EL (cell line): ENCODE measurements around the gene MBP.
"Not testable (repeated sequence)": the region's sequence is repeated elsewhere in the genome, so short reads cannot be mapped to it uniquely, and the experiment has no call there.

Source experiments
- DNase-seq: peaks from one replicate; pipeline ENCODE4 v3.0.0-alpha.2; 2016

The MBP gene

DNA sequence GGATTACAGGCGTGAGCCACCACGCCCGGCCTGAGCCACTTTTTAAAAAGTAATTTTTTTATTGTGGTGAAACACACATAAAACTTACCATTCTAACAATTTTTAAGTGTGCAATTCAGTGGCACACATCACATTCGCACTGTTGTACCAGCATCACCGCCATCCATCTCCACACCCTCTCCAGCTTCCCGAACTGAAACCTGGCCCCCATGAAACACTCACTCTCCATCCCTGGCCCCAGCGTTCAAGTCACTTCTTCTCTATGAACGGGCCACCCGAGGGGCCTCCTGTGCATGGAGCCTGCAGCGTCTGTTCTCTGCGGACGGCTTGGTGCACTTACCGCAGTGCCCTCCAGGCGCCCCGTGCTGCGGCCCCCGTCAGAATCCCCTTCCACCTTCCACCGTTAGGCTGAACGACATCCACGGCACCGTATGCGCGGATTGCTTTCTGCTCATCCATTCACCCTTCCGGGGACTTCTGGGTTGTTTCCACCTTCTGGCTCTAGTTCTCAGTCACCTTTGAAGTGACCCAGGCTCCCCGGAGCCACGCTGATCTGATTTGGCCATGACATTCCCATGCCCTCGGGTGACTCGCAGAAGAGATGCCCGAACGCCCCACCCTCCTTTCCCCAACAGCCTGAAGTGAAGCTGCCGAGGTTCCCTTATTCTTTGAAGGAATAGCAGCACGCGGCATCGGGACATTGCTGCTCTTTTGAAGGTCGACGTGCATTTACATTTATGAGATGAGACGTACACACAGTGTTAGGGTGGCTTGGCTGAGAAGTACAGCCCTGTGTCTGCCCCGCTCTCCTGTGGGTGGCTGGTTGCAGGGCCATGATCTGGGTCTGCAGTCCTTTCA is 134.4 kb downstream of the MBP start:
- DNase-seq = no peak

DNA sequence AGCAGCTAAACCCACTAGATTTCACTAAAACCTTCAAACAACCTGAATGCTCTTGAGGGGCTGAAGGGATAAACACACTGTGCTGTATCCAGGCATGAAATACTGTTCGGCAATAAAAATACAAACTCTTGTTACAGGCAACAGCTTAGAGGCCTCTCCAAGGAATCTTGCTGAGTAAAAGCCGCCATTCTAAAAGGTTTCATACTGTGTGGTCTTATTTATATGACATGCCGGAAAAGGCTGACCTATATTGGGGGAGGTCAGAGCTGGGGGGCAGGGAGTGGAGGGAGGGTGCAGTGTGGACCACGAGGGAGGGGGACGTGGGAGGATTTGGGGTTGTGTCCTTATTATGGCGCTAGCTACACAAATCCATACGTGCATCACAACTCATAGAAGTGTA is 136.2 kb downstream of the MBP start:
- no peak for DNase-seq

GRCh38 chr18:76995896-76996295 is 136.7 kb downstream of the MBP start:
- DNase-seq = no peak

GRCh38 chr18:76994086-76994654 is 138.4 kb downstream of the MBP start:
- no peak for DNase-seq

- DNase-seq = no peak
Measured at GRCh38 chr18:76993573-76993972, 139.0 kb downstream of the MBP start.

GRCh38 chr18:76993085-76993382 is 139.5 kb downstream of the MBP start:
- DNase-seq = no peak

DNA sequence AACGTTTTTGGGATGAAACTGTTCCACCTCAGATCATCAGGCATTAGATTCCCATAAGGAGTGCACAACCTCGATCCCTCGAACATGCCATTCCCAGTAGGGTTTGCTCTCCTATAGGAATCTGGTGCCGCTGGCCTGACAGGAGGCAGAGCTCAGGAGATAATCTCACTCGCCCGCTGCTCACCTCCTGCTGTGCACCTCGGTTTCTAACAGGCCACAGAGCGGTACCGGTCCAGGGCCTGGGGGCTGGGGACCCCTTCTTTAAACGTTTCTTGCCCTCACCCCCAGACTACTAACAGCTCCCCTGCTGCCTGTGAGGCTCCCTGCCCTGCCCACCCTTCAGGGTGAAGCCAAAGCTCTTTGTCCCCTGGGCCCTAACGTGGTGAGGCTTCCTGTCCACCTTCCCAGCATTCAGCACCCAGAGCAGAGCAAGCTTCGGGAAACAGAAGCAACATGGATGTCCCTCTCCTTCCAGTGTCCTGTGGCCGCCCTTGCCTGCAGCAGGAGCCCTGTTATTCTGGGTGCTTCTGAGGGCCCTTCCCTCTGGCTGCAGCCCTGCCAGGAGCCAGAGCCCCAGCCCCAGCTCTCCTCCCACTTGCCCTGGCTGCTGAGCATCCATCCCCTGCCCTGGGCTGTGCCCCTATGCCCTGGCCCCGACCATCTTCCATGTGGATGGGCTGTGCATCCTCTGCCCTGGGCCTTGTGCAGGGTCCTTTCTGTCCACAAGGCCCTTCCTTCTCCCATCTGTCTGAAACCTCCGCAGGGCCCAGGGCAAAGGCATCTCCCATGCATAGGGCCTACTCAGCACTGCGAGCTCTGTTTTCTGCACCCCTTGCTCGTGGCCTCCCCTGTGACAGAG is 140.1 kb downstream of the MBP start:
- DNase-seq = no peak

GRCh38 chr18:76991021-76991688 is 141.4 kb downstream of the MBP start:
- no peak for DNase-seq

GRCh38 chr18:76990343-76991020 is 142.1 kb downstream of the MBP start:
- DNase-seq = not testable (repeated sequence)

DNA sequence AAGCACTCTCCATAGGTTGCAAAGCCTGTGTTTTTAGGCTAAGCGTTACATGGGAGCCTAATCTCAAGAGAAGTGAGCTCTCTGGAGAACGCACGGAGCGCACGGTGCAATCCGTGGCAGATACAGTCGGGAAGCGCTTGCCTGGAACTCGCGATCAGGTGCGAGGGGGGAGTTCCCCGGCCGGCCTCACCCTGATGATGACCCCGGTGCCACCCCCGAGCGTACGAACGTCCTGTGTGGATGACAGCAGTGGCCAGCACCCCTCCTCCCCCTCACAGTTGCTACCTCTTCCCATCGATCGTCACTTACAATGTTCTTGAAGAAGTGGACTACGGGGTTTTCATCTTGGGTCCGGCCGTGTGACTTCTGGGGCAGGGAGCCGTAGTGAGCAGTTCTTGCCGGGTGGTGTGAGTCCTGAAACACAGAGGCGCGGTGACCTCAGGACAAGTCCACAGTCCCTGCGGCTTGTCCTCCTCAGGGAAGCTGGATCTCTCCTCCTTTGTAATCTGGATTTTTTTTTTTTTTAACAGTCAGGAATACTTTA is 142.9 kb downstream of the MBP start:
- DNase-seq = no peak

- DNase-seq = no peak
Measured at GRCh38 chr18:76988827-76989646, 143.5 kb downstream of the MBP start.

DNA sequence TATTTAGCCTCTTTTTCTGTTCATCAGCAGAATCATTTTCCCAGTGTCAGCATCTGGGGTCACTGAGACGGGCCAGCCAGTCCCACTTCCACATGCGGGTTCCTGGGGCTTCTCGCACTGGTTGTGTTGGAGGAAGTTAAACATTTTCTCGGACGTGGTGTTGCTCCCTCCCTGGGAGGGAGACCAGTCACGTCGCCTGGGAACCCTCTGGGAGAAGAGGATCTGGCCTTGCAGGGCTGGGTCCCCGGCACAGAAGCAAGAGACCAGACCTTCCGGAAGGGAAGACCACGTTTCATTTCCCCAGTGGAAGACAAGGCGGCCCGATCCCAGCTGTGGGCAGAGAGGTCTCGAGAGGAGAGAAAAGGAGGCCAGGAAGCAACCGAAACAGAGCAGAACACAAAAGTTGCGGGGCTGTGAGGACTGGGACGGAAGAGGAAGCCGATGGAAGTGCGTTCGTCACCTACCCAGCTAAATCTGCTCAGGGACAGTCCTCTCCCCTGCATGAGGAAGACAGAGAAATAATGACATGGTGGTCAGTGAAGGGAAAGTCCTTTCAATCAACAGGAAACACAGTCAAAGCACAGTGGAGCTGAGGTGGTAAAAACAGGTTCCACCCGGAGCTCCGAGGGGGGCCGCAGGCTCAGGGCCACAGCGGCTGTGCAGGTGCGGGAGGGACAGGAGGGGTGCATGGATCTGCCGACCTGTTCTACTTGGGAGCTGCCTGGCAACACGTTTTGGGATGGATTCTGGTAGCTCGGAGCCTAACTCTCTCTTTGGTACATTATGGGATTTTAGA is 144.4 kb downstream of the MBP start:
- no peak for DNase-seq

DNA sequence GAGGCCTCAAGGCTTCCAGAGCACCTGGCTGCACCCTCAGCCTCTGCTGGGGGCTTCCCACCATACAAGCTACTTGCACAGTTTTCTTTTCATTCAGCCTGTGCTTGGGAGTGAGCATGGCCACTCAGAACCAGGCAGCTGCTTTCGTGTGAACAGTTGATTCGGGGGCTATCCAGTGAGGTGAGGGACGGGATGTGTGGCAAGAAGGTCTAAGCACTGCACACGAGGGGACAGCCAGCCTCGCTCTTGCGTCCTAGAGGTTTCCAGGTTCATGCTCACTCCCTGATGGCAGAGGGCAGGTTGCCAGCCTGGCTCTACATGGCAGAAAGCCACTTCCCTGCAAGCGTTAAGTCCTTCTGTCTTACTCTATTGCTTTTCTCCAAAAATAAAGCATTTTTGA is 146.2 kb downstream of the MBP start:
- no peak for DNase-seq

DNA sequence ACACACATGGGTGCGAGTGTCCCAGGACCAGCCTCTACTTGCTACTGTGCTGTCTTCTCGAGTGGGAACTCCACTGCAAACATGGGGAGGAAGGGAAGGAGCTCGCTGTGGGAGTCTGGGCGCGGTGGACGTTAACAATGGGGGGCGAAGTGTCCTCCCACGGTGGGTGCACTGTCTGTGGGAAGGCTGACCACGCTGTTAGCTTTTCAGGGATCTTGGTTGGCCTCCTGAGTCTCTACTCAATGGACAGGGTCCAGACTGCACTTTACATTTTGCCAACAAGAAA is 146.7 kb downstream of the MBP start:
- DNase-seq = no peak

DNA sequence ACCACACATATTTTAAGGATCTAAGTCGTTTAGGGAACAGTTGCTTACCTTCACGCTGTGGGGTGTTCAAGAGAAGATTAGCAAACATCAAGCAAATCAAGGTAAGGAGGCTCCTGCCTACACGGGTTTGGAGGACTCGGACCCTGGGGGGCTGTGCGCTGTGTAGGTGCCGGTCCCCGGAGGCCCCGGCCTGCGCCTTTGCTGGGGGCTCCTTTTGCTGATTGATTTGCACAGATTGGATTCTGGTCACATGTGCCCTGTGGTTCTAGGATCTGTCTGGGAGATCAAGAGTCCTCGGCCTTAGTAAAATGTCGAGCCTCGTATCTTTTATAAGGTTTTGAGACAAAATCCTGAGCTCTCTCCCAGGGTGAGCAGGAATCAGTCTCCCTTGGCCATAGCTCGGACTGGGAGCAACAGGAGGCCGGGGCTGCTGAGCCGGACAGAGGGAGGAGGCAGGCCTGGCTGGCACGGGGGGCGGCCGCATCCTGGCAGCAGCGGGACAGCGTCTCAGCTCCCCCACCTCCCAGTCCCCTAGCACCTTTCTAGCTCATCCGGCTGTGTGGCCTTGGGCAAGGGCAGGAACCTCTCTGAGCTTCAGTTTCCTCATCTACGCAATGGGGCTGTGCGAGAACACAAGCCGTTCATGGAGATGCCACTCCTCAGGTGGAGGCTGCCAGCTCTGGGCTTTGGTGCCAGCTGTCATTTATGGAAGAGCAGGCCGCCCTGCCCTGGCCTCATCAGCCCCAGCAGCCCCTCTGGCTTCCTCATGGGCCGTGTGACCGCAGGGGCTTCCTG is 147.2 kb downstream of the MBP start:
- no peak for DNase-seq

DNA sequence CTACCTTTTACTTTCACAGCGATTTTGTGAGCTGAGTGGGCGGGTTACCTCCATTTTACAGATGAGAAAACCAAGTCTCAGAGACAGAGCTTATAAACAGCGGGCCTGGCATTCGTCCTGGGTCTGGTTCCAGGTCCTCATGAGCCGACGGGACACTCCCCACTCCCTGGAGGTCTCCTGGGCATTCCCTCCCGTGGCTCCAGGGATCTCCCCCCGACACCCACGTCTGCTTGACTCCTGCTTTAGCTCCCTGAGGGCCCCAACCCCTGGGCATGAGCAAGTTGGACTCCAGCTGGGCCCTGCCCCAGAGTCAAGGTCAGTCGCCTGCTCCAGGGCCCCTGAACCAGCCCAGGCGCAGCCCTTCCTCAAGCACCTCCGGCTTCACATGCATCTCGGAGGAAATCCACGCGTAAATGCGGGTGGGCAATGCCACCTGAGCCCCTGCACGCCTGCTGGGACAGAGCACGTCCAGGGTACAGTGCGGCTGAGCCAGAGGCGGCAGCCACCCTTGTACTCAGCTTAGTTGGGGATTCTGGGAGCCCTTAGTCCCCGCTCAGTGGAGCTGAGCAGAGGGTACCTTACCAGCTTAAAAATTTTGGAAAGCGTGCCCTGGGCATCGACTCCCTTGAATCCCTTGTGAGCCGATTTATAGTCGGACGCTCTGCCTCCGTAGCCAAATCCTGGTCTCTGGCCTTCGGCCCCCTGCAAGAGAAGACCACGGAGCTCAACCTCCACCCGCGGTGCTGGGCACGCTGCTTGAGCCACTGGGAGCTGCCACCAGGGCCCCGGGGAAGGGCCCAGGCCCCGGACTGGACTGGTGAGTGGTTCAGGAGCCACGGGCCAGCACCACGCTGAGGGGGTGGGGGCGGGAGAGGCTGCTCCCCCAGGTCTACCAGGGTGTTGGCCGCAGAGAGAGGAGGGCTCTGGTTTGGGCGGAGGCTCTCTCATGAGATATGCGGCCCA is 148.1 kb downstream of the MBP start:
- no peak for DNase-seq

GRCh38 chr18:76983613-76984051 is 149.0 kb downstream of the MBP start:
- no peak for DNase-seq

DNA sequence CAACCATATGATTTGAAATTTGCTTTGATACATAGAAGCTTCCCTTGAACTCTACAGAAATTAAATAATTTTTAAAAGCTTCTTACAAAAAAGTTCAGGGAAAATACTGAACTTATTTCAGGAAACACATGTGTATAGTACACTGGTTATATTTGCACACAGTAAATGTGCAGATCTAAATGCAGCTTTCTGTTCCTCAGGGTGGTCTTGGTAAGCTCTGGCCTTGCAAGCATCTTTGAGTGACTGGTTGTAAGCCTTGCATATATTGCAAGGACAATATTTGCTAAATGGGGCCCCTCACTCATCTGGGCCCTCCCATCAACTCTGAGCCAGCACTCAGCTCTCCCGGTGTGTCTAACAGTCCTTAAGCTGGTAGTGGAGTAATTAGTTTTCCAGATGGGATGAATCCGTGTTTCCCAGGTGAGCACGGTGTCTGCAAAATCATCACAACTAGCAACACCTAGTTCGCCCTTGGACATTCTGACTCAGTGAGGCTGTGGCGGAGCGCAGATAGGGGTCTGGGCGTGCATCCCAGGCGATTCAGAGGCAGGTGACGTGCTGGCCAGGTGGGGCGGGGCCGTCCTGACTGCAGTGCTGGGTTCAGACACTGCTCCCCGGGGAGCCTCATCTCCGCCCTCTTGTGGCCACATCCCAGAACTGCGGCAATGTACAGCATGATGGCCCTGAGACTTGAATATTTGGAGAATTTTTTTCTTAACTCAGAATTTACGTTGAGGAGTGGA is 149.6 kb downstream of the MBP start:
- DNase-seq = peak; percentile 71
